Anterior cingulate cortex (tissue), 58 donors: Measurements from ENCODE around the gene MAST1.
"Not testable (repeated sequence)": the region's sequence is repeated elsewhere in the genome, so short reads cannot be mapped to it uniquely, and the experiment has no call there.

ENCODE experiments used
- DNase-seq, 58 donors: peaks; one replicate each; lab custom pipeline; 2025; lab: John Stamatoyannopoulos, UW

MAST1 gene

GRCh38 chr19:12838886-12839756, 806 bp downstream of the MAST1 start:
- DNase-seq: peak in 5 of 58 donors; percentile 1 to 25 (median 15)

GRCh38 chr19:12840091-12841079, 2.1 kb downstream of the MAST1 start:
- peak in 32 of 58 donors; percentile 7 to 76 (median 39) for DNase-seq

GRCh38 chr19:12841094-12841493, 2.8 kb downstream of the MAST1 start:
- peak in 16 of 58 donors; percentile 13 to 64 (median 32) for DNase-seq

GRCh38 chr19:12842511-12842910, 4.2 kb downstream of the MAST1 start:
- no peak for DNase-seq

GRCh38 chr19:12843328-12843727, 5.0 kb downstream of the MAST1 start:
- no peak for DNase-seq

- DNase-seq: no peak
Measured at GRCh38 chr19:12843999-12844732, 5.9 kb downstream of the MAST1 start.

- DNase-seq: not testable (repeated sequence)
Measured at GRCh38 chr19:12846613-12847012, 8.3 kb downstream of the MAST1 start.

GRCh38 chr19:12847159-12848139, 9.1 kb downstream of the MAST1 start:
- peak in 55 of 58 donors; percentile 6 to 88 (median 64) for DNase-seq

- no peak for DNase-seq
Measured at GRCh38 chr19:12856653-12857052, 18.3 kb downstream of the MAST1 start.

GRCh38 chr19:12858041-12858928, 20.0 kb downstream of the MAST1 start:
- DNase-seq: no peak

- DNase-seq: no peak
Measured at GRCh38 chr19:12859546-12859945, 21.2 kb downstream of the MAST1 start.

- no peak for DNase-seq
Measured at GRCh38 chr19:12864143-12864542, 25.8 kb downstream of the MAST1 start.

- no peak for DNase-seq
Measured at GRCh38 chr19:12864721-12865715, 26.7 kb downstream of the MAST1 start.

GRCh38 chr19:12865746-12866415, 27.6 kb downstream of the MAST1 start:
- no peak for DNase-seq

- no peak for DNase-seq
Measured at GRCh38 chr19:12866416-12867119, 28.3 kb downstream of the MAST1 start.
